Karpas-422 (cell line): ENCODE data around the gene S100A12. TPM values are rescaled to one million over a fixed set of nuclear protein-coding genes. Genes with fewer than 3 reads are reported as not detected.

Experiments
- DNase-seq: peaks from one replicate; pipeline ENCODE4 v3.0.0-alpha.2; 2015
- H2AFZ ChIP-seq: fragments of 200-600 bp; sonication (generic); 2 replicates; pipeline ENCODE4 v1.6.1; 2014; ENCODE audit warnings: antibody characterized with exemption, low read length, mixed read lengths
- H3K27ac ChIP-seq: fragments of 200-600 bp; sonication (generic); 2 replicates; pipeline ENCODE4 v1.5.1; 2014; ENCODE audit warnings: mild to moderate bottlenecking, low read length, moderate library complexity
- H3K27me3 ChIP-seq: fragments of 200-600 bp; sonication (generic); 2 replicates; pipeline ENCODE4 v1.6.1; 2014; ENCODE audit warnings: low read length, mixed read lengths
- H3K36me3 ChIP-seq: fragments of 200-600 bp; sonication (generic); 2 replicates; pipeline ENCODE4 v1.6.1; 2014; ENCODE audit warnings: low read length, mixed read lengths; ENCODE audit not compliant: insufficient read depth
- H3K4me1 ChIP-seq: fragments of 200-600 bp; sonication (generic); 2 replicates; pipeline ENCODE4 v1.6.1; 2014; ENCODE audit warnings: mild to moderate bottlenecking, low read length, mixed read lengths
- H3K4me2 ChIP-seq: fragments of 200-600 bp; sonication (generic); 2 replicates; pipeline ENCODE4 v1.6.1; 2014; ENCODE audit warnings: low read length, low read depth, mild to moderate bottlenecking; ENCODE audit not compliant: poor library complexity, severe bottlenecking
- H3K4me3 ChIP-seq: fragments of 200-600 bp; sonication (generic); 2 replicates; pipeline ENCODE4 v1.5.1; 2014; ENCODE audit warnings: mild to moderate bottlenecking, antibody characterized with exemption, low read length, mixed read lengths
- H3K79me2 ChIP-seq: fragments of 200-600 bp; sonication (generic); 2 replicates; pipeline ENCODE4 v1.6.1; 2014; ENCODE audit warnings: mild to moderate bottlenecking, low read length, mixed read lengths
- H3K9ac ChIP-seq: fragments of 200-600 bp; sonication (generic); 2 replicates; pipeline ENCODE4 v1.6.0; 2014; ENCODE audit warnings: low read length
- H3K9me2 ChIP-seq: fragments of 200-600 bp; sonication (generic), shearing (Covaris generic); replicated peaks from 2 replicates; pipeline ENCODE4 v1.6.0; 2014; ENCODE audit warnings: mild to moderate bottlenecking, low read length, moderate library complexity; ENCODE audit not compliant: insufficient read depth
- H3K9me3 ChIP-seq: fragments of 300-700, 200-600 bp; sonication (generic); 2 replicates; pipeline ENCODE4 v1.6.1; 2014; ENCODE audit warnings: low read length, mixed read lengths
- H4K20me1 ChIP-seq: fragments of 200-600 bp; sonication (generic); 2 replicates; pipeline ENCODE4 v1.6.1; 2014; ENCODE audit warnings: mild to moderate bottlenecking, antibody characterized with exemption, low read length, low read depth; ENCODE audit not compliant: insufficient read depth
- total RNA-seq: library from RNA; depleted of rRNA; stranded (reverse); fragments of >200 nt; shearing (Covaris generic); gene quantifications from 2 replicates; pipeline ENCODE4 v1.2.3, GENCODE V29; 2014; ENCODE audit warnings: low replicate concordance

S100A12 gene
- total RNA-seq, 1 experiment from 2014 or later = not detected

DNA sequence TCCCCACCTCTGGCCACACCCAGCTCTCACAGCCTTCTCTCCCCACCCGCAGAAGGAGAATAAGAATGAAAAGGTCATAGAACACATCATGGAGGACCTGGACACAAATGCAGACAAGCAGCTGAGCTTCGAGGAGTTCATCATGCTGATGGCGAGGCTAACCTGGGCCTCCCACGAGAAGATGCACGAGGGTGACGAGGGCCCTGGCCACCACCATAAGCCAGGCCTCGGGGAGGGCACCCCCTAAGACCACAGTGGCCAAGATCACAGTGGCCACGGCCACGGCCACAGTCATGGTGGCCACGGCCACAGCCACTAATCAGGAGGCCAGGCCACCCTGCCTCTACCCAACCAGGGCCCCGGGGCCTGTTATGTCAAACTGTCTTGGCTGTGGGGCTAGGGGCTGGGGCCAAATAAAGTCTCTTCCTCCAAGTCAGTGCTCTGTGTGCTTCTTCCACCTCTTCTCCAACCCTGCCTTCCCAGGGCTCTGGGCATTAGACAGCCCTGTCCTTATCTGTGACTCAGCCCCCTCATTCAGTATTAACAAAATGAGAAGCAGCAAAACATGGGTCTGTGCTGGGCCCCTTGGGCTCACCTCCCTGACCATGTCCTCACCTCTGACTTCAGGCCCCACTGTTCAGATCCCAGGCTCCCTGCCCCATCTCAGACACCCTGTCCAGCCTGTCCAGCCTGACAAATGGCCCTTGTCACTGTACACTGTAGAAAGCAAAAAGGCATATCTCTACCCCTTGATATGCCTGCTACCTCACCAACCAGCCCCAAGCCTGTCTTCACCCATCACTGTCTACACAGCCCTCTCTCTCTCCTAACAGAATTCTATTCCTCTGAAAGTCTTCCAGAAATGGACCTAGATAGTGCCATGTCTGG, 14.6 kb downstream of the S100A12 start:
- no peaks in the 10 kb centered on the region for H3K4me1 ChIP-seq
- H3K9me2 ChIP-seq = no peaks in the 10 kb centered on the region
- no peak overlapping the region for H3K4me2 ChIP-seq
- no peaks in the 10 kb centered on the region for H3K79me2 ChIP-seq
- H3K27ac ChIP-seq = no peak overlapping the region
- no peaks in the 10 kb centered on the region for H3K27me3 ChIP-seq
- no peak for DNase-seq
- no peaks in the 10 kb centered on the region for H3K9me3 ChIP-seq
- no peaks in the 10 kb centered on the region for H4K20me1 ChIP-seq
- no peak overlapping the region for H2AFZ ChIP-seq
- H3K4me3 ChIP-seq = no peak overlapping the region
- H3K36me3 ChIP-seq = no peaks in the 10 kb centered on the region
- H3K9ac ChIP-seq = no peak overlapping the region

DNA sequence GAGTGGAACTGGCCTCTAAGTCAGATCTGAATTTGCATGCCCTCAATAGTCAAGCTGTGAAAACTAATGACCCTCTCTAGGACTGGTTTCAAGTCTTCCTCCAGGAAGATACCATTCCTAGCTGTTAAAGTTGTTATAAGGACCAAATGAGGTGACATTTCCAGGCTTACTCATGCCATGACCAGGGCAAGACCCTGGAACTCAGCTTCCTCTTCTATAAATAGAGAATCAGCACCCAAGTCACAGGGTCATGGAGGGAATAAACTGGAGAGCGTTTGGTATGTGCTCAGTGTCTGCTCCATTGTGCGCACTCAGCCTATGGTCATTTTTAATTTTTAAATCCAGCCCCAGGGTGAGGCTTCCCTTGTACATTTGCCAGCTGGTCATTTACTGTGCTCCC, 15.2 kb downstream of the S100A12 start:
- Histone ChIP-seq H3K36me3 (no peaks in the 10 kb centered on the region), H3K9ac (no peak overlapping the region), H2AFZ (no peak overlapping the region), H3K4me2 (no peak overlapping the region), H3K4me3 (no peak overlapping the region), H3K79me2 (no peaks in the 10 kb centered on the region), H4K20me1 (no peaks in the 10 kb centered on the region), H3K9me2 (no peaks in the 10 kb centered on the region), H3K27ac (no peak overlapping the region), H3K27me3 (no peaks in the 10 kb centered on the region), H3K9me3 (no peaks in the 10 kb centered on the region), H3K4me1 (no peaks in the 10 kb centered on the region)
- no peak for DNase-seq

GRCh38 chr1:153359241-153359640, 16.2 kb downstream of the S100A12 start:
- Histone ChIP-seq H3K36me3 (no peaks in the 10 kb centered on the region), H3K4me1 (no peaks in the 10 kb centered on the region), H3K27ac (no peak overlapping the region), H3K79me2 (no peaks in the 10 kb centered on the region), H4K20me1 (no peaks in the 10 kb centered on the region), H3K9me2 (no peaks in the 10 kb centered on the region), H3K4me2 (no peak overlapping the region), H3K9ac (no peak overlapping the region), H3K9me3 (no peaks in the 10 kb centered on the region), H3K4me3 (no peak overlapping the region), H2AFZ (no peak overlapping the region), H3K27me3 (no peaks in the 10 kb centered on the region)
- DNase-seq = no peak

GRCh38 chr1:153358691-153358975, 16.8 kb downstream of the S100A12 start:
- H3K9ac ChIP-seq = no peak overlapping the region
- H2AFZ ChIP-seq = no peak overlapping the region
- no peaks in the 10 kb centered on the region for H3K79me2 ChIP-seq
- H3K4me2 ChIP-seq = no peak overlapping the region
- no peaks in the 10 kb centered on the region for H3K27me3 ChIP-seq
- no peaks in the 10 kb centered on the region for H3K9me2 ChIP-seq
- no peaks in the 10 kb centered on the region for H4K20me1 ChIP-seq
- no peak overlapping the region for H3K4me3 ChIP-seq
- no peaks in the 10 kb centered on the region for H3K36me3 ChIP-seq
- no peaks in the 10 kb centered on the region for H3K4me1 ChIP-seq
- no peak overlapping the region for H3K27ac ChIP-seq
- DNase-seq = no peak
- H3K9me3 ChIP-seq = no peaks in the 10 kb centered on the region

- H3K4me1 ChIP-seq = no peaks in the 10 kb centered on the region
- H3K9ac ChIP-seq = no peak within 1 kb of the TSS
- no peaks in the 10 kb centered on the region for H3K27me3 ChIP-seq
- no peaks in the 10 kb centered on the region for H3K9me3 ChIP-seq
- H3K36me3 ChIP-seq = no peaks in the 10 kb centered on the region
- no peaks in the 10 kb centered on the region for H3K79me2 ChIP-seq
- no peak within 1 kb of the TSS for H3K4me3 ChIP-seq
- no peaks in the 10 kb centered on the region; the same call in 1 of the 2 replicates for H4K20me1 ChIP-seq
- H2AFZ ChIP-seq = no peak within 1 kb of the TSS
- H3K27ac ChIP-seq = no peak within 1 kb of the TSS
- H3K4me2 ChIP-seq = no peak within 1 kb of the TSS
- DNase-seq = no peak
- no peaks in the 10 kb centered on the region for H3K9me2 ChIP-seq
These were observed 17.3 kb downstream of the S100A12 start, which contains the start of gene S100A9 for GRCh38 chr1:153357853-153358690. Gene S100A9, plus strand, starts transcription at chr1:153357854. Its CDS starts 430 bp downstream, at chr1:153358284.

DNA sequence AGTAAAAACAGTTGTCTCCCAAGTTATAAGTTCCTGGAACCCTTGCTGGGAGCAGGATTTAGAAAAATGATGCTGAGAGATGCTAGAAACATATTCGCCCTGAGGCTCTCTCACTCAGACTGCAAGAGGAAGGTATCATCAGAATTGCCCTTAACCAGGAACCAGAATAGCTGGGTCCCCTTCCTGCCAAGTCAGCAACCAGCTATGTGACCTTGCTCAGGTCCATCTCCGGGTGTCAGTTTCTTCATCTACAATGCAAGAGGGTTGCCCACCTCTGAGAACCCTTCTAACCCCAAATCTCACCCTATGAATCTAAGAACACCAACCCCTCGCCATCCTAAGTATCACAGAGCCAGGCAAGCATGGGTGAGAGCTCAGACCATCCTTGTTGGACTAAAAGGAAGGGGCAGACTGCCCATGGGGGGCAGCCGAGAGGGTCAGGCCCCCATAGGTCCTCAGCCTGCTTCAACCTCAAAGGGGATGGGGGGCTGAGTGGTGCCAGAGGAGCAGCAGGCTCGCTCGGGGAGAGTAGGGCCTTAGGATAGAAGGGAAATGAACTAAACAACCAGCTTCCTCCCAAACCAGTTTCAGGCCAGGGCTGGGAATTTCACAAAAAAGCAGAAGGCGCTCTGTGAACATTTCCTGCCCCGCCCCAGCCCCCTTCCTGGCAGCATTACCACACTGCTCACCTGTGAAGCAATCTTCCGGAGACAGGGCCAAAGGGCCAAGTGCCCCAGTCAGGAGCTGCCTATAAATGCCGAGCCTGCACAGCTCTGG, 18.2 kb downstream of the S100A12 start:
- H3K27me3 ChIP-seq = no peaks in the 10 kb centered on the region
- no peaks in the 10 kb centered on the region for H3K79me2 ChIP-seq
- no peaks in the 10 kb centered on the region for H3K4me1 ChIP-seq
- DNase-seq = no peak
- no peaks in the 10 kb centered on the region for H3K9me3 ChIP-seq
- H3K4me2 ChIP-seq = no peak overlapping the region
- no peak overlapping the region for H3K4me3 ChIP-seq
- no peaks in the 10 kb centered on the region; the same call in 1 of the 2 replicates for H4K20me1 ChIP-seq
- no peaks in the 10 kb centered on the region for H3K36me3 ChIP-seq
- H2AFZ ChIP-seq = no peak overlapping the region
- H3K9me2 ChIP-seq = no peaks in the 10 kb centered on the region
- no peak overlapping the region for H3K9ac ChIP-seq
- H3K27ac ChIP-seq = no peak overlapping the region

DNA sequence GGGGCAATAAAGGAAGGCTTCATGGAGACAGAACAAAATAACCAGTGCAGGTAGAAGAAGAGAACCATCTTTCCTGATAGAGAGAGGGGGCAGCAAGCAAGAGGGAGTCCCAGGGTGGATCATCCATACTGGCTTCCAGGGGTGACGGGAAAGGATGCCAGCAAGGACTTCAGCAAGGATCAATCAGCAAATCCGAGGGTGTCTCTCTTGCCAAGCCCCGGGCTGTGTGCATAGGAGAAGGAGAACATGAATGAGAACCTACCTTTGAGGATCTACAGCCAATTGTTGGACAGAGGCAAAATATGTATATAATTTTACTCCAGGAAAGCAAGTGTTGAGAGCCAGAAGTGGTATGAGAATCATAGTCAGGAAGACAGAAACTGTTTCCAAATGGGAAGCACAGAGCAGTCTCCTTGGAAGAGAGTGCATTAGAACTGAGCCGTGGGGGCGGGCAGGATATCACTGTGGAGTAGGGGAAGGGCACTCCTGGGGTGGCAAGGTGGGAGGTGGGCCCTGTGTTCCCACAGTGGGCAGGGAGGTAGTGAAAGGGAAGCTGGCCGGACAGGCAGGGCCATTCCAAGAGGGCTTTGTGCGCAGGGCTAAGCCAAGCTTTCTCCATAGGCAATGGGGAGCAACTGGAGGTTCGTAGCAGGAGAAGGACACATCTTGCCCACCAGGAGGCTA, 18.9 kb downstream of the S100A12 start:
- Histone ChIP-seq H3K36me3 (no peaks in the 10 kb centered on the region), H3K9ac (no peak overlapping the region), H3K79me2 (no peaks in the 10 kb centered on the region), H3K9me2 (no peaks in the 10 kb centered on the region), H3K27ac (no peak overlapping the region), H2AFZ (no peak overlapping the region), H3K27me3 (no peaks in the 10 kb centered on the region), H4K20me1 (no peaks in the 10 kb centered on the region; the same call in 1 of the 2 replicates), H3K4me1 (no peaks in the 10 kb centered on the region), H3K4me2 (no peak overlapping the region), H3K4me3 (no peak overlapping the region), H3K9me3 (no peaks in the 10 kb centered on the region)
- no peak for DNase-seq
